GM21717 (cell line): ENCODE data around the gene TIGD3.

Experiments
- ATAC-seq: cut with Tn5 transposase; IDR thresholded peaks from one replicate; pipeline ENCODE4 v1.9.1; 2021; ENCODE audit warnings: mild to moderate bottlenecking, moderate library complexity; ENCODE audit not compliant: unreplicated experiment

Gene TIGD3

GRCh38 chr11:65354265-65355012 is at the start of gene TIGD3:
Gene TIGD3, plus strand, starts transcription at chr11:65354751. Its CDS starts 1,058 bp downstream, at chr11:65355809.
- ATAC-seq = peak; percentile 71

- no peak for ATAC-seq
These were observed 48.9 kb upstream of the TIGD3 start for GRCh38 chr11:65305501-65306268.

- no peak for ATAC-seq
These were observed 47.0 kb upstream of the TIGD3 start for GRCh38 chr11:65307298-65308229.

DNA sequence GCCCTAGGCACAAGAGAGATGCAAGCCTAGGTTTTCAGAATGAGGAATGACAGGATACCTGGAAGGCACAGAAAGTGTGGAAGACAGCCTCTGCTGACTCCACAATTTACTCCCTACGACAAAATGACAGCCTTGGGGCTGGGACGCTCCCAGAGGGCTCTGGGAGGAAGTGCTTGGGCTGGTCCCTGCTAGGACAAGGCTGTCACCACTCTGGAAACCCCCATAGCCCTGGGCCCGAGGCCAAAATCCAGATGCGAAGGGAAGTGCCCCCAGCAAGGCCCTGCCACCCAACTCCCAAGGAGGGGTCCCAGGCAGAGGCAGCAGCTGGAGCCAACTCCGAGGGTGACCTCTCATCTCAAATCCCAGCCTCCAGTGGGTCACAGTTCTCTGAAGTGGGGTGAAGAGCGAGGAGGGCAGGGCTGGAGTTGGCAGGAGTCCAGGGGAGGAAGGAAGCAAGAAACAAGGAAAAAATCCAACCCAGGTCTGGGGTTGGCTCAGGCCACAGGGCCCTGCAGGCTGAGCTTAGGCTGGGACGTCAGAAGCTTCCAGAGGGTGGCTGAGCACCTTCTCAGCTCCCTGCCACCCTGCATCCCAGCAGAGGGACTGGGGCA is 46.2 kb upstream of the TIGD3 start:
- ATAC-seq = no peak

GRCh38 chr11:65309006-65309405 is 45.5 kb upstream of the TIGD3 start:
- ATAC-seq = no peak

DNA sequence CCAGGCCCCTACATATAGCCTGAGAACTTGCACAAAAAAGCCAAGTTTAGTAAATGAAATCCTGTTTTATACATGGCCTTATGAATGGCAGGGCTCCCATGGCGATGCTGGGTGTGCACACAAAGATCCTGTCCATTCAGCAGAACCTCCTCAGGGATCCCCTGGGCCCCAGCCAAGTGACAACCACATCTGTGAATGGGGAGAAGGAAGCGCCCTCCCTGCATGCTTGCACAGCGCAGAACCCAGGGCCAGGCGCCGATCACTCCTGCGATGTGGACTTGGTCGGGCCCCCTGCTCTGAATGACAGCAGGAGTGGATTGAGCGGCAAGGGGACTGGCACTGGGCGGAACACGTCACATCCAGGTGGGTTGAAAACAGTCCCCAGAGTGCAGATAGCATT is 44.3 kb upstream of the TIGD3 start:
- no peak for ATAC-seq

DNA sequence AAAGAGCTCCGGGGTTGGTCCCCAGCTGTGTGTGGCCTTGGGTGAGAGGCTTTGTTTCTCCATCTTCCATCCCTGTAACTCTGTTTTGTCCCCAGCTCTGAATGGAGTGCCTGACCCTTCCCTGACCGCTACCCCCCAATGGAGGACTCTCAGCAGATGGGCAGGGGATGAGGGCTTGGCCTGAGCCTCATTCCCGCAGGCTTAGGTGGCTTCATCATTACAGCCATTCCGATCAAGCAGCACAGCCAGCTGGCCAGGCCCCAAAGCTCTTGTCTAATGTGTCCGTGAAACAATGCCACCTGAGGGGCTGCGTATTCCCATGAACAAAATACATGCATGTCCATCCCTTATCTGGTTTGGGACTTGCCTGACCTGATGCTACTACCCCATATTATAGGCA is 43.8 kb upstream of the TIGD3 start:
- ATAC-seq = no peak

GRCh38 chr11:65311170-65311678 is 43.3 kb upstream of the TIGD3 start:
- no peak for ATAC-seq

DNA sequence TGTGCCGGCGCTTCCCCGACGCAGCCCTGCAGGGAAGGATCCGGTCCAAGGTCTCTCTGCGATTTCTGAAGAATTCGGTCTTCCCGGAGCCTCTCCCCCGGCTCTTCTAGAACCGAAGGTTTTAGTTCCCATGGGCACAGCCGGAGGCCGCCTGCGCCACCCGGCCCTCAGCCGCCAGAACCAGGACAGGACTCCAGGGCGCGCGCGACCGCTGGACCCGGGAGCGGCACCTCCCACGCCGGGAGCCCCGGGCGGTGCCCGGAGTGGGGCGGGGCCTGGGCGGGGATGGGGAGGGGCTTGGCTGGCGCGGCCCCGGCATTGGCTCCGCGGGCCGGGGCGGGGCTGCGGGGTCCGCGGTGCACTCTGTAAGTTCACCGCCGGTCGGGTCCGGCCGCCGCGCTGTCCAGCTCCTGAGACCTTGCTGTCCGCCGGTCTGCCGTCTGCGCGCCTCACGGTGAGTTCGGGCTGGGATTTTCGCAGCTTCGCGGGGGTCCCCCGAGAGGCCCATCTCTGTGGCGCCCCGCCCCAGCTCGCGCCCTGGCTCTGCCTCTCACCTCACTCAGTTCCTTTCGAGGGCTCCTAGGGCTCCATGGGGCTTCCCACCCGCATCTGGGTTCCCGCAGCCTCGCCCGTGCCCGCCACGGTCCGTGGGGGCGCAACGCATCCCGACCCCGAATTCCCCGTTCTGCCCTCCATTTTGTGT is 39.9 kb upstream of the TIGD3 start, which contains the start of gene CDC42EP2:
Gene CDC42EP2, plus strand, starts transcription at position 366 of the 703 bp plus-strand sequence. CDS start 6,033 bp downstream, outside the sequence.
- ATAC-seq = peak; percentile 73

DNA sequence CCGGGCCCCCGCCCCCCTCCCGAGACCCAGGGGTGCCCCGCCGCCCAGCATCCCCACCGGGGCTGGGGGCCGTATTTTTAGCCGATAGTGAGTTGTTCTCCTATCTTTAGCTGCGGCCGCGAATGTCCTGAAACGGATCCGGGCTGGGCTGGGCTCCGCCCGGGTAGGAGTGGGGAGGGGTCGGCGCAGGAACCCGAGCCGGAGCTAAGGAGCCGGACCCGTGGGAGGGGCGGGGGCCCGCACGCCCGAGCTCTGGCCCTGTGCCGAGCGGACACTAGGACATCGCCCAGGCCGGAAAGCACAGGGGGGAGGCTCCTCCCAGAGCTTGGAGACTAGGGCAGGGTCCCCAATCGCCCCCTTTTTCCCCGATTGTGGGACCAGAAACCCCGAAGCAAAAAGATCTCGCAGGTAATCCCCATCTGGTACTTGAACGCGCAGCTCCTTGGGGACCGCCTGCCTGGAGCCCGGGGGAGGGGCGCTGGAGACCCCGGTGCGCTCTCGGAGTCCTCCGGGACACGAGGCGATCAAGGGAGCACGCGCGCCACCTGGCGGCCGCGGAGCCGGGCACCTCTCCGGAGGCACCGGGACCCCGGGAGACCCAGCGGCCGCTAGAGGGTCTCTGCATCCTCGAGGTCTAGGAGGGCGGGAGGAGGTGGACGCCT is 39.2 kb upstream of the TIGD3 start:
- ATAC-seq = no peak

DNA sequence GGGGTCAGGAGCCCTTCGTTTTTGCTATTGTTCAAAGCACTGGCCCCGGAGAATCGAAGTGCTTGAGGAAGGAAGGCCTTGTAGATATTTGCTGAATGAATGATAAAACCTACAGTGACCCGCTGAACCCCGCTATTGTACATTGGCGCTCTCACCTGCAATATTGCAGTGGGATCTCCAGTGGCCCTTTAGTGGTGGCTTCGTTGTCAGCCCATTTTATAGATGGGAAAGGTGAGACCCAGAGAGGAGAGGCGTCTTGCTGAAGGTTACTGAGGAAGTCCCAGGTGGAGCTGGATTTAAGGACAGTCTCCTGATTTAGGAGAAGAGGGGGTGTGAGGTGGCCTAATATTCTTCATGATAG is 38.7 kb upstream of the TIGD3 start:
- no peak for ATAC-seq

DNA sequence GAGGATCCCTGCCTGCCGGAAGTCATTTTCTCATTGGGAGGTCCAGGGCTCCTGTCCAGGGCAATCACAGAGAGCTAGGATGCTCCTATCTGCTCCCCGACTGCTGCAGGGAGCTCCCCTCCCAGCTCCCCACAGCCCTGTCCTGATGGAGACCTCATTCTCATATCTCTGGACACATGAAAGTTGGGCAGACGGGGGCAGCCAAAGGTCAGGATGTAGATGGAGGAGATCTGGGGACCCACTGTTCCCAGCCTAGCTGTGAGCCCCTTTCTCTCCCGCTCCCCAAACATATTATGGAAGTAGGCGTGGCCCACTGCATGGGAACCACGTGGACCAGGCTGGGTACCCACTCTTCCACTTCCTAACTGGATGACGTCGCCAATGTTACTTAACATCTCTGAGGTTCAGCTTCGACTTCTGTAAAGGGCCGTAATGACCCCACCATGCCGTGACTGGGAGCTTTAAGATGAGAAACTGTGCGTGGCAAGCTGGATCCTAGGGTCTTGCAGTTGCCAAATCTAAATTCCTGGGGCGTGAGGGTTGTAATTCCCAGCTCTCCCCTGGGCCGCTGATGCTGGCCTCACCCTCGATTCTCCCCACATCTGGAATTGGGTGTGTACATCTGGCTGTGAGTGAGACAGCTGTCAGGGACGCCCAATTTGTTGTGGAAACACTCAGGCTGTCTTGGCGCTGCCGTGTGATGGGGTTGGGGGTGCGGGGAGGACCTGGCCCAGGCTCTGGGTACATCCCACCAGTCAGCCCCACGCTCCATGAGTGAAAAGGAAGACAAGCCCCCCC is 38.1 kb upstream of the TIGD3 start:
- no peak for ATAC-seq

DNA sequence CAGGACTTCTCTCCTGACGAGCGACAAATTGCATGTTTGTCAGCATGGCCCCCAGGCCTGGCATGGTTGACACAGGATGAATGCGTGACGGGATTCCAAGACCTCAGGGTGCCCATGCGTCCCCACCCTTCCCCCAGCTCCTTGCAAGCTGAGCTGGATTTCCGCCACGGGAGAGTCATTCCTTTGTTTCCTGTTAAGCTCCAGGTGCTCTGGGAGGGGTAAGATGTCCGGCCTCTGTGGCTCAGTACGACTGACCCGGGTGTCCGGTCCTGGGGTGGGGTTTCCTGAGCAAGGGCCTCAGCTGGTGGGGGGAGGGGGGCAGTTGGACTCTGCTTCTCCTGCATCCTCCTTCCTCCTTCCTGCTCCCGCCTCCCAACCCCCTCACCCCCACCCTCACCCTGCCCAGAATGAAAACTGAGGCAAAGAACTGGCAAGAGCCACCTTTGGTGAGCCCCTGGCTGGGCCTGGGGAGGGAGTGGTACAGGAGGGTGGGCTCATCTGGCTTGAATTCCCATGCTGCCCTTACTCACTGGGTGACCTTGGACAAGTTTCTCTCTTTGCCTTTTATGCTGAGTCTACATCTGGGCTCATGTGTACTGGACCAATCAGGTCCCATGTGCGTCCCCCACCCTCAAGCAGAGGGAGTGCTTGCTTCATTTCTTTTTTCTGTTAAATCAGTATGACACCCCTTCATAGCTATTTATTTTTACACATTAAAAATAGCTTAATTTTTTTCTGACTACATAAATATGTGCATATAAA is 37.3 kb upstream of the TIGD3 start:
- ATAC-seq = no peak

- no peak for ATAC-seq
These were observed 34.0 kb upstream of the TIGD3 start for GRCh38 chr11:65320386-65321075.

GRCh38 chr11:65321076-65321475 is 33.5 kb upstream of the TIGD3 start:
- ATAC-seq = no peak

DNA sequence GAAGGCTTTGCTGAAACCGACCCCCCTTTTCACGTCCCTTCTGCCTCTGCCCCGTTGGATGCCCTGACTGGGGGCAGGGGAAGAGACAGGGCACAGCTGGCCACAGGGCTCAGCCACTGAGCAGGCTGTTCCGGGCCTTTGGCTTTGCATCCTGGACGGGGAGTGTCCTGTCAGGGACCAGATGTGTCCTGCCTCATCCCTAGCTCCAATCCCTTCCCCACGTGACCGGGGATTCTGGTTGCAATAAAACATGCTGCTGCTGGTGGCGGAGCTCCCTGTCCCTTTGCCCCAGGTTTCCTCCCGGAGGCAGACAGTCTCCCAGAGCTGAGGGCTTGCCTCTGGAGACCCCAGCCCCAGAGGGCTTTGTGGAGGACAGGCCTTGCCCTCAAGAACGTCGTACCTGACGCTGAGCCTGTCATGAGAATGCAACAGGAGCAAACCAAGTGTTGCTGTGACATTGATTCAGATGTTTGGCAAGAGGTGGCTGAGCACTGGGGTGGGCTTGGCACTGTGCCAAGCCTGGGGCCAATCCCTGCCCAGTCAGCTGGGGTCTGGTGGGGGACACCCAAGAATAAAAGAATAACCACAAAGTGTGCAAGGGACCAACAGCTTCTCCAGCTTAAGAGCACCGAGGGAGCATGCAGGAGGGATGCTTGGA is 32.6 kb upstream of the TIGD3 start:
- no peak for ATAC-seq

GRCh38 chr11:65323813-65324212 is 30.7 kb upstream of the TIGD3 start:
- ATAC-seq = no peak
